Testis (tissue), 3 donors: ENCODE data around the gene TAGAP. TPM values are rescaled to one million over a fixed set of nuclear protein-coding genes. Genes with fewer than 3 reads are reported as not detected.

ENCODE experiments used
- DNase-seq: peaks from one replicate; pipeline ENCODE4 v3.0.0-alpha.2; 2019
- H3K27ac ChIP-seq, 2 donors: fragments of 200-600 bp; sonication (generic); one replicate each; pipeline ENCODE4 v1.5.1; 2019
- H3K27me3 ChIP-seq: fragments of 200-600 bp; sonication (generic); one replicate; pipeline ENCODE4 v1.5.1; 2019
- H3K36me3 ChIP-seq: fragments of 200-600 bp; sonication (generic); one replicate; pipeline ENCODE4 v1.5.1; 2017; ENCODE audit warnings: low read depth; ENCODE audit errors: missing control alignments
- H3K4me1 ChIP-seq: fragments of 200-600 bp; sonication (generic); one replicate; pipeline ENCODE4 v1.5.1; 2019
- H3K4me3 ChIP-seq, 2 donors: fragments of 200-600 bp; sonication (generic); one replicate each; pipeline ENCODE4 v1.5.1; 2017 to 2019
- H3K9me3 ChIP-seq: fragments of 200-600 bp; sonication (generic); one replicate; pipeline ENCODE4 v1.5.1; 2017
- POLR2A ChIP-seq: fragments of 450-650 bp; IDR thresholded peaks from one replicate; pipeline ENCODE4 v1.6.1; 2017; ENCODE audit warnings: antibody characterized with exemption, mild to moderate bottlenecking, moderate library complexity
- WGBS, 2 donors: methylation state at CpG; one replicate each; pipeline ENCODE4 v1.1.5; 2018; 5-methylcytosine and 5-hydroxymethylcytosine counted together
- intact Hi-C: fragments of 100-400 bp; cut with DNase I; formaldehyde crosslinking; loops from one replicate; pipeline ENCODE4 v1.15.1; 2023; ENCODE audit warnings: low total_unique reads
- polyA plus RNA-seq: library from polyadenylated mRNA; stranded (reverse); fragments of 350-450 nt; fragmentation: Illumina TruSeq; extraction: RNeasy Lipid Tissue Mini Kit (QIAGEN cat#74804); gene quantifications from one replicate; pipeline ENCODE4 v1.2.3, GENCODE V29; 2014; ENCODE audit warnings: low read depth, low replicate concordance; ENCODE audit not compliant: insufficient read depth
- total RNA-seq, 2 donors: library from RNA; depleted of rRNA; stranded (reverse); fragments of >200 nt; gene quantifications; one replicate each; pipeline ENCODE4 v1.2.3, GENCODE V29; 2016
- TF ChIP-seq, protein P1 (sequence below), 3 experiments: fragments of 450-650 bp in 2 of 3; fragments of 200-600 bp in 1 of 3; sonication (generic) in 1 of 3; IDR thresholded peaks; one replicate each; pipeline ENCODE4 v1.5.1; 2016 to 2019; ENCODE audit warnings: antibody characterized with exemption in 3 of 3, mild to moderate bottlenecking in 2 of 3, moderate library complexity in 1 of 3

TAGAP gene
- total and polyA plus RNA-seq, 3 donors from 2014 or later: 1.1 to 4.9 (median 4.5) TPM

DNA sequence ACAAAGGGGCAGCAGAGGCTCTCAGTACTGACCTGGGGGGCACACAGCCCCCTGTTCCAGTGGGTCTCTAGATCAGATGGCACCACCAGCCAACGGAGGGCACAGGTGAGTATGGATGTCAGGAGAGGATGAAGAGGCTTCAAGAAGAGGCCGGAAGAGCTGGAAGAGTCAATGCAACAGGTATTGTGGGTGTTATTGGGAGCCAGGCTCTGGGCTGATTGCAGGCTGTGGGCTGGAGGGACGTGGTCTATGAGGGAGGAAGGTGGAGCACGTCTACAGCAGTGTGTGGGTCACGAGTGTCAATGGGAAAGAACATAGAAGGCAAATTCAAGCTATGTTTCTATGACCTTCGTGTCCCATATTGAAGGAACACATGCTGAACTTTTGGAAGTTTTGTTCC is 18.8 kb upstream of the TAGAP start:
- Histone ChIP-seq H3K4me3 (no peak overlapping the region), H3K36me3 (no peaks in the 10 kb centered on the region), H3K9me3 (no peaks in the 10 kb centered on the region), H3K4me1 (peaks cover 3% of the 10 kb centered on the region), H3K27me3 (no peaks in the 10 kb centered on the region), H3K27ac (no peak overlapping the region)
- 76 to 86% methylated on average over 6 of the region's 6 CpGs for WGBS, 2 donors
- intact Hi-C loops: no loop called here
- DNase-seq: no peak
- no peak for TF ChIP-seq POLR2A

DNA sequence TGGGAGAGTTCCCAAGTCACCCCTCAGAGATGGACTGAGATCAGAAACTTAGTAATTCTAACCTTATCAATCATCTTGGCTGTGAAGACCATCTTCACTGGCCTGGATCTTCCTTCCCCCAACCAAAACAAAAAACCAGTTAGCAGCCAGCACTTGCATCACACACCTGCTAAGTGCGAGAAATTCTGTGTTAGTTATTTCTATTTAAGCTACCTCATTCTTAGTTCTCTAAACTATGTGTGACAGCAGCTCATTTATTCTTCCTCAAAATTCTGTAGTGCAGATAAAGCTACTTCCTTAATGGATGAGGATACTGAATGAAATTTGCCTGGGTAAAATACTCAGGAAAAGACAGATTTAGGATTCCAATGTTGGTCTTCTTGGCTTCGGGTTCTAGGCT is 18.2 kb upstream of the TAGAP start:
- H3K27me3 ChIP-seq: no peaks in the 10 kb centered on the region
- no peak overlapping the region for H3K4me3 ChIP-seq
- H3K27ac ChIP-seq: no peak overlapping the region
- intact Hi-C loops: no loop called here
- WGBS, 2 donors: 86 to 88% methylated on average over 2 of the region's 2 CpGs
- no peaks in the 10 kb centered on the region for H3K9me3 ChIP-seq
- no peak for DNase-seq
- H3K36me3 ChIP-seq: no peaks in the 10 kb centered on the region
- TF ChIP-seq, protein P1, sequence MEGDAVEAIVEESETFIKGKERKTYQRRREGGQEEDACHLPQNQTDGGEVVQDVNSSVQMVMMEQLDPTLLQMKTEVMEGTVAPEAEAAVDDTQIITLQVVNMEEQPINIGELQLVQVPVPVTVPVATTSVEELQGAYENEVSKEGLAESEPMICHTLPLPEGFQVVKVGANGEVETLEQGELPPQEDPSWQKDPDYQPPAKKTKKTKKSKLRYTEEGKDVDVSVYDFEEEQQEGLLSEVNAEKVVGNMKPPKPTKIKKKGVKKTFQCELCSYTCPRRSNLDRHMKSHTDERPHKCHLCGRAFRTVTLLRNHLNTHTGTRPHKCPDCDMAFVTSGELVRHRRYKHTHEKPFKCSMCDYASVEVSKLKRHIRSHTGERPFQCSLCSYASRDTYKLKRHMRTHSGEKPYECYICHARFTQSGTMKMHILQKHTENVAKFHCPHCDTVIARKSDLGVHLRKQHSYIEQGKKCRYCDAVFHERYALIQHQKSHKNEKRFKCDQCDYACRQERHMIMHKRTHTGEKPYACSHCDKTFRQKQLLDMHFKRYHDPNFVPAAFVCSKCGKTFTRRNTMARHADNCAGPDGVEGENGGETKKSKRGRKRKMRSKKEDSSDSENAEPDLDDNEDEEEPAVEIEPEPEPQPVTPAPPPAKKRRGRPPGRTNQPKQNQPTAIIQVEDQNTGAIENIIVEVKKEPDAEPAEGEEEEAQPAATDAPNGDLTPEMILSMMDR (IDR thresholded peaks at IDR 0.05): no peak
- TF ChIP-seq POLR2A: no peak
- peaks cover 3% of the 10 kb centered on the region for H3K4me1 ChIP-seq

DNA sequence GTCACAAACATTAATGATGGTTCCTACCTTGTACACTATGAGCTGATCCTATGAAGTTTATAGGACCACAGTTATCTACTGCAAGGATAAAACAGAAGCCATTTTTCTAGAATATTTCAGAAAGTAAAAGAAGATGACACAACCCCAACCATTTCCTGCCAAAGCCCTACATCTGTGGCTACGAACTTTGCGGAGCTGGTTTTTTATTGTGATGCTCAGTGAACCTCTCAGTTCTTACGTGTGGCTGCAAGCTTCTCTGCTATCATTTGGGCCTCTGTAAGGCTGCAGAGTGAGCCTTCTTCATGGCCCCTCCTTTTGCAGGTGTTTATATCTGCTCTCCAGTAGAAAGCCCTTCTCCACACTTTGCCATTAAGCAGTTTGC is 17.8 kb upstream of the TAGAP start:
- no peak for TF ChIP-seq POLR2A
- TF ChIP-seq, protein P1 (IDR thresholded peaks at IDR 0.05): no peak
- DNase-seq: no peak
- WGBS, 2 donors: 91 to 92% methylated on average over 3 of the region's 3 CpGs

DNA sequence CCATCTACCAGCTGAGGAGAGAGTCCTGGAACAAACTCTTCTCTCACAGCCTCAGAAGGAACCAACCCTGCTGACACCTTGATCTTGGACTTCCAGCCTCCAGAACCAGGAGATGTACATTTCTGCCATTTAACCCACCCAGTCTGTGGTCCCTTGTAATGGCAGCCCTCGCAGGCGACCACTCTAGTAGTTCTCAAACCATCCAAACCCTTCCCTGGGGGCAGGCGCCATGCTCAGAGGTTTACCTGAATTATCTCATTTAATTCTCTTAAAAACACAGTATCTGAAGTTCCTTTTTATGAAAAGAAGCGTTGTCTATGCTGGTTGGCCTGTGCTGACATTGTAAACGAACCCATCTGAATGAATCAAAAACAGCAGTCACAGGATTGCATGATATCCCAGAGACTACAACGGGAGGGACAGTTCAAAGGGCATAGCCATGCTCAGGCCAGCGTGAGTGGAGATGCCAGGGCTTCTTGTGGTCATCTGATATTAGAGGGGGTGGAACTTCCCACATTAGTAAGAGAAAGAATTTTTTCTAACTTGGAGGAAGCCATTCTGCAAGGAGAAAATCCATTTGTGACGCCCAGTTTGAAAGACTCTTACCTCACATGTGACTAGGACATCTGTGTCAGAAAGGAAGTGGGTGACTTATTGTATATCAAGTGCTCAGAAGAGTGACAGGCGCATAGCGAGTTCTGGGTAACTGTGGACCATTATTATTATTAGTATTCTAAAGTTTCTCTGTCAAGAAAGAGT is 17.2 kb upstream of the TAGAP start:
- no peak overlapping the region for H3K27ac ChIP-seq
- WGBS, 2 donors: 89% methylated on average over 10 of the region's 10 CpGs
- peaks cover 3% of the 10 kb centered on the region for H3K4me1 ChIP-seq
- TF ChIP-seq, protein P1 (IDR thresholded peaks at IDR 0.05): no peak
- no peak for TF ChIP-seq POLR2A
- no peaks in the 10 kb centered on the region for H3K9me3 ChIP-seq
- H3K4me3 ChIP-seq: no peak overlapping the region
- intact Hi-C loops: no loop called here
- no peak for DNase-seq
- no peaks in the 10 kb centered on the region for H3K36me3 ChIP-seq
- no peaks in the 10 kb centered on the region for H3K27me3 ChIP-seq

More for the DNA sequence above, 17.8 kb upstream of the TAGAP start:
- Histone ChIP-seq H3K4me3 (no peak overlapping the region), H3K36me3 (no peaks in the 10 kb centered on the region), H3K9me3 (no peaks in the 10 kb centered on the region), H3K27ac (no peak overlapping the region), H3K27me3 (no peaks in the 10 kb centered on the region), H3K4me1 (peaks cover 3% of the 10 kb centered on the region)
- intact Hi-C loops: no loop called here

GRCh38 chr6:159061146-159061545 is 16.4 kb upstream of the TAGAP start:
- DNase-seq: no peak
- H3K4me1 ChIP-seq: no peaks in the 10 kb centered on the region
- H3K36me3 ChIP-seq: no peaks in the 10 kb centered on the region
- no peak overlapping the region for H3K27ac ChIP-seq
- H3K4me3 ChIP-seq: no peak overlapping the region
- H3K9me3 ChIP-seq: no peaks in the 10 kb centered on the region
- no peaks in the 10 kb centered on the region for H3K27me3 ChIP-seq
- 79 to 83% methylated on average over 6 to 7 of the region's 7 CpGs for WGBS, 2 donors
- TF ChIP-seq POLR2A: no peak
- TF ChIP-seq, protein P1 (IDR thresholded peaks at IDR 0.05): no peak
- intact Hi-C loops: no loop called here
